Measurements from ENCODE around the gene BIRC2.

BIRC2 gene

GRCh38 chr11:102411142-102411541 is 64.1 kb downstream of the BIRC2 start:
- H3K36me3 ChIP-seq (ENCODE audit: insufficient read depth, low read length) = no peaks in the 10 kb centered on the region; the same call in 1 of the 2 replicates
- no peaks in the 10 kb centered on the region for H3K9me3 ChIP-seq (ENCODE audit: control insufficient read depth, insufficient read depth, low read length)
- no peaks in the 10 kb centered on the region for H3K4me1 ChIP-seq (ENCODE audit: insufficient read depth, low read length)
- no peak overlapping the region for H3K9ac ChIP-seq (ENCODE audit: low read depth, low read length)

DNA sequence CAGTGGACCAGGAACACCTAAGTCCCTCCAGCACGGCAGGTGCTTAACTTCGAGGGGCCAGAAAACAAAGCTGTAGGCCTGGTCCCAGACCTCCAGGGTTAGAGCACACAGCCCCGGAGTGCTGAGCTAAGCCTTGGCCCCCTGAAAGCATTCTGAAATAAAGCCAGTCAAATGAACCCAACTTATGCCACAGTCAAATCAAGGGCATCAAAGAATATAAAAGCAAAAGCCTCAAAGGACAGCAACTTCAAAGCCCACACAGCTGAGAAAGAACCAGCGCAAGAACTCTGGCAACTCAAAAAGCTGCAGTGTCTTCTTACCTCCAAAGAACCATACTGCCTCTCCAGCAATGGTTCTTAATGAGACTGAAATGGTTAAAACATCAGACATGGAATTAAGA is 66.5 kb downstream of the BIRC2 start:
- Histone ChIP-seq H3K4me1 (ENCODE audit: insufficient read depth, low read length) (no peaks in the 10 kb centered on the region), H3K9ac (ENCODE audit: low read depth, low read length) (no peak overlapping the region), H3K36me3 (ENCODE audit: insufficient read depth, low read length) (no peaks in the 10 kb centered on the region; the same call in 1 of the 2 replicates), H3K9me3 (ENCODE audit: control insufficient read depth, insufficient read depth, low read length) (0 out of 2 replicates have a peak, but pooled peaks cover 5% of the 10 kb centered on the region)

DNA sequence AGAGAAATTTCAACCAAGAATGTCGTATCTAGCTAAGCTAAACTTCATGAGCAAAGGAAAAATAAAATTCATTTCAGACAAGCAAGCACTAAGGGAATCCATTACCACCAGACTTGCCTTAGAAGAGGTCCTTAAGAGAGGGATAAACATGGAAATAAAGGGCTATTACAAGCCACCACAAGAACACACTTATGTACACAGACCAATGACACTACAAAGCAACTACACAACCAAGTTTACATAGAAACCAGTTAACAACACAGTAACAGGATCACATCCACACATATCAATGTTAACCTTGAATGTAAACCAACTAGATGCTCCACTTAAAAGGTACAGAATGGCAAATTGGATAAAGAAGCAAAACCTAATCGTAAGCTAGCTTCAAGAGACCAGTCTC is 67.5 kb downstream of the BIRC2 start:
- Histone ChIP-seq H3K9ac (ENCODE audit: low read depth, low read length) (no peak overlapping the region), H3K9me3 (ENCODE audit: control insufficient read depth, insufficient read depth, low read length) (0 out of 2 replicates have a peak, but pooled peaks cover 5% of the 10 kb centered on the region), H3K36me3 (ENCODE audit: insufficient read depth, low read length) (no peaks in the 10 kb centered on the region; the same call in 1 of the 2 replicates), H3K4me1 (ENCODE audit: insufficient read depth, low read length) (no peaks in the 10 kb centered on the region)

DNA sequence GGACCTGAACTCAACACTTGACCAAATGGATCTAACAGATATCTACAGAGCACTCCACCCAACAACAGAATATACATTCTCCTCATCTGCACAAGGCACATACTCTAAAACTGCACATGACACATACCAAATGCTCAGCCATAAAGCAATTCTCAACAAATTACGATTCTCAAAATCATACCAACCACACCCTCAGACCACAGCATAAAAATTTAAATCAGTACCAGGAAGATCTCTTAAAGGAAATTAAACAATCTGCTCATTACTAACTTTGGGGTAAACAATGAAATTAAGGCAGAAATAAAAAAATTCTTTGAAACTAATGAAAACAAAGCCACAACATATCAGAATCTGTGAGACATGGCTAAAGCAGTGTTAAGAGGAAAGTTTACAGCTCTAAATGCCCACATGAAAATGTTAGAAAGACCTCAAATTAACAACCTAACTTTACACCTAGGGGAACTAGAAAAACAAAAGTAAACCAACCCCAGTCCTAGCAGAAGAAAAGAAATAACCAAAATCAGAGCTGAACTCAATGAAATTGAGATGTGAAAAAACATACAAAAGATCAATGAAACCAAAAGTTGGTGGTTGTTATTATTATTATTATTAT is 68.4 kb downstream of the BIRC2 start:
- H3K36me3 ChIP-seq (ENCODE audit: insufficient read depth, low read length) = no peaks in the 10 kb centered on the region; the same call in 1 of the 2 replicates
- H3K9me3 ChIP-seq (ENCODE audit: control insufficient read depth, insufficient read depth, low read length) = 0 out of 2 replicates have a peak, but pooled peaks cover 5% of the 10 kb centered on the region
- H3K4me1 ChIP-seq (ENCODE audit: insufficient read depth, low read length) = no peaks in the 10 kb centered on the region
- no peak overlapping the region for H3K9ac ChIP-seq (ENCODE audit: low read depth, low read length)

- Histone ChIP-seq H3K4me1 (ENCODE audit: insufficient read depth, low read length) (no peaks in the 10 kb centered on the region), H3K9me3 (ENCODE audit: control insufficient read depth, insufficient read depth, low read length) (0 out of 2 replicates have a peak, but pooled peaks cover 5% of the 10 kb centered on the region), H3K36me3 (ENCODE audit: insufficient read depth, low read length) (no peaks in the 10 kb centered on the region; the same call in 1 of the 2 replicates), H3K9ac (ENCODE audit: low read depth, low read length) (no peak overlapping the region)
These were observed 70.0 kb downstream of the BIRC2 start for GRCh38 chr11:102416976-102417375.

GRCh38 chr11:102419181-102419580 is 72.2 kb downstream of the BIRC2 start:
- Histone ChIP-seq H3K9ac (ENCODE audit: low read depth, low read length) (no peak overlapping the region), H3K36me3 (ENCODE audit: insufficient read depth, low read length) (no peaks in the 10 kb centered on the region; the same call in 1 of the 2 replicates), H3K4me1 (ENCODE audit: insufficient read depth, low read length) (no peaks in the 10 kb centered on the region), H3K9me3 (ENCODE audit: control insufficient read depth, insufficient read depth, low read length) (0 out of 2 replicates have a peak, but pooled peaks cover 5% of the 10 kb centered on the region)

DNA sequence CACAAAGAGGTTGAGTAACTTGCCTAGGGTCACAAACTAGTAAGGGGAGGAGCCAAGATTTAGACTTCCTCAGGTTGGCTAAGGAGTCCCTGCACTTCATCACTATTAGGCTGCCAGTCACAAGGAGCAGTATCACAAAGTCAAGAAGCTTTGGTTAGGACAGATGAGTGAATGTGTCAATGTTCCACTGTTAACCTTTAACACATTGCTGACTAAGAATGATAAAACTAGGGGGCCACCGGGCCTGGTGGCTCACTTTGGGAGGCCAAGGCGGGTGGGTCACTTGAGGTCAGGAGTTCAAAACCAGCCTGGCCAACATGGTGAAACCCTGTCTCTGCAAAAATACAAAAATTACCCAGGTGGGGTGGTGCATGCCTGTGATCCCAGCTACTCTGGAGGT is 73.5 kb downstream of the BIRC2 start:
- H3K9me3 ChIP-seq (ENCODE audit: control insufficient read depth, insufficient read depth, low read length) = 0 out of 2 replicates have a peak, but pooled peaks cover 5% of the 10 kb centered on the region
- no peaks in the 10 kb centered on the region for H3K36me3 ChIP-seq (ENCODE audit: insufficient read depth, low read length)
- H3K9ac ChIP-seq (ENCODE audit: low read depth, low read length) = no peak overlapping the region
- H3K4me1 ChIP-seq (ENCODE audit: insufficient read depth, low read length) = no peaks in the 10 kb centered on the region

DNA sequence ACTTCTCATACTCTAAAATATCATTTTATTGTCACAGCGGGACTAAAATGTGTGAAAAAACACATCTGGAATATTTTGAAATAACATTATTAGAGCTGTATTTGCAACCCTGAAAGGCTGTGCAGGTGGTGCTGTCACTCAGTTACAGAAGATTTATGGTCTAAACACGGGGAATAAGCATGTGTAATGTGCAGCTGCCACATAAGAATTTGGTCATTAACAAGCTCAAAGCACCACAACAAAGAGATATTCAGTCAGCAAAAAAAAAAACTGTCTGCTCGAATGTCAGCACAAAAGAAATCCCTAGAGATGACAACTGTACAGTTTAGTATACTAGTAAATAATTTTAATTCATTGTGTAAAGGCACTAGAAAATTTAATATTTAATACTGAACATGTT is 74.2 kb downstream of the BIRC2 start:
- Histone ChIP-seq H3K4me1 (ENCODE audit: insufficient read depth, low read length) (no peaks in the 10 kb centered on the region), H3K9ac (ENCODE audit: low read depth, low read length) (no peak overlapping the region), H3K36me3 (ENCODE audit: insufficient read depth, low read length) (no peaks in the 10 kb centered on the region)

DNA sequence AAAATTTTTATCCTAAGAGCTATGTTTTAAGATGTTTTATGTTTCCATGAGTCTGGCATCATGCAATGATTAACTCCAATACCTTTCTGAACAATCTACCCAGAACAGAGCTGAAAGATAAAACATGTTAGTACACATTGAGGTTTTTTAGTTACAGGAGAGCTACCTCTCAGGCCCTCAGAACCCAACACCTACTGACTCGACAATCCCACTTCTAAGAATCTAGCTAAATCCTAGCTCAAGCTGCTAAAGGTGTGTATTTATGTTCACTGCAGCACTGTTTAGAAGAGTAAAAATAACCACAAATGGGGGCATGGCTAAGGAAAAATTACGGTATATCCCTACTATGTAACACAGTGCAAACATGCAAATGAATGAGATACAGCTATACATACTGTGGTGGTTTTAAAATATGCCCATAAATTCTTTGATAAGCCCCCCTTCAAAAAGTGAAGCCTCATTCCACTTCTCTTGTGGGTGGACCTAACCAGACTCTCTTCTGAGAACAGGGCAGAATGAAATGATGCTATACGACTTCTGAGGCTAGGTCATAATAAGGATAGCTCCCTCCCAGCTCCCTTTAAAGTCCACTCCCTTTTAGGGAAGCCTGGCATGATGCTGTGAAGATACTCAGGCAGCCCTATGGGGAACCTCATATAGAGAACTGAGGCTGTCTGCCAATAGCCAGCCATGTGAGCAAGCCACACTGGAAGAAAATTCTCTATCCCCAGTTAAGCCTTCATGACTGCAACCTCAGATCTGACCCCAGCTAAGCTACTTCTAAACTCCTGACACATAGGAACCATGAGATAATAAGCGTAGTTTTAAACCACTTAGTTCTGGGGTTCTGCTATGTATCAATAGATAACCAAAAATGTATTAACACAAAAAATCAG is 76.1 kb downstream of the BIRC2 start:
- Histone ChIP-seq H3K9me3 (ENCODE audit: control insufficient read depth, insufficient read depth, low read length) (0 out of 2 replicates have a peak, but pooled peaks cover 3% of the 10 kb centered on the region), H3K9ac (ENCODE audit: low read depth, low read length) (no peak overlapping the region), H3K36me3 (ENCODE audit: insufficient read depth, low read length) (no peaks in the 10 kb centered on the region), H3K4me1 (ENCODE audit: insufficient read depth, low read length) (no peaks in the 10 kb centered on the region)

More for the DNA sequence above, 74.2 kb downstream of the BIRC2 start:
- H3K9me3 ChIP-seq (ENCODE audit: control insufficient read depth, insufficient read depth, low read length) = 0 out of 2 replicates have a peak, but pooled peaks cover 5% of the 10 kb centered on the region

DNA sequence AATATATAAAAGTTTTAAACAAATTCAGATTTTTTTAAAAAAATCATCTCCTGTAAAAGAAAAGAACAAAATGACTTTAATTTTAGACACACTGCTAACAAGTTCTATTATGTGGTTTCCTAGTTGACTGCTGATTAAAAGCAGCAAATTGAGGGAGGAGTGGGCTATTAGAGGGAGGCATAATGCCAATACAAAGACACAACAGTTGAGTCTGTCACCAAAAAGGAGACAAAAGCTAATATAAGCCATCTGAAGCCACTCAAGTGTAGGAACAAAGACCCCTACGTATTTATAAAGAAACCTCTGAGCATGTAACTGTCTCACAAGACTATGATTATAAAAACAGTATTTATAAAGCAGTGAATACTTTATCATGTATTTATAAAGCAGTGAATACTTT is 76.9 kb downstream of the BIRC2 start:
- Histone ChIP-seq H3K9me3 (ENCODE audit: control insufficient read depth, insufficient read depth, low read length) (no peaks in the 10 kb centered on the region), H3K4me1 (ENCODE audit: insufficient read depth, low read length) (no peaks in the 10 kb centered on the region), H3K36me3 (ENCODE audit: insufficient read depth, low read length) (0 out of 2 replicates have a peak, but pooled peaks cover under 1% of the 10 kb centered on the region), H3K9ac (ENCODE audit: low read depth, low read length) (no peak overlapping the region)

- H3K9me3 ChIP-seq (ENCODE audit: control insufficient read depth, insufficient read depth, low read length) = no peaks in the 10 kb centered on the region
- no peak overlapping the region for H3K9ac ChIP-seq (ENCODE audit: low read depth, low read length)
- 0 out of 2 replicates have a peak, but pooled peaks cover 4% of the 10 kb centered on the region for H3K36me3 ChIP-seq (ENCODE audit: insufficient read depth, low read length)
- H3K4me1 ChIP-seq (ENCODE audit: insufficient read depth, low read length) = no peaks in the 10 kb centered on the region
These were observed 79.0 kb downstream of the BIRC2 start for GRCh38 chr11:102426000-102426399.

- H3K36me3 ChIP-seq (ENCODE audit: insufficient read depth, low read length) = 0 out of 2 replicates have a peak, but pooled peaks cover 4% of the 10 kb centered on the region
- no peaks in the 10 kb centered on the region for H3K4me1 ChIP-seq (ENCODE audit: insufficient read depth, low read length)
- no peak overlapping the region for H3K9ac ChIP-seq (ENCODE audit: low read depth, low read length)
- H3K9me3 ChIP-seq (ENCODE audit: control insufficient read depth, insufficient read depth, low read length) = peaks cover 2% of the 10 kb centered on the region; the same call in 1 of the 2 replicates
These were observed 79.6 kb downstream of the BIRC2 start for GRCh38 chr11:102426570-102426969.

GRCh38 chr11:102427068-102427467 is 80.1 kb downstream of the BIRC2 start:
- Histone ChIP-seq H3K36me3 (ENCODE audit: insufficient read depth, low read length) (0 out of 2 replicates have a peak, but pooled peaks cover 4% of the 10 kb centered on the region), H3K9ac (ENCODE audit: low read depth, low read length) (no peak overlapping the region), H3K9me3 (ENCODE audit: control insufficient read depth, insufficient read depth, low read length) (peaks cover 4% of the 10 kb centered on the region; the same call in 1 of the 2 replicates), H3K4me1 (ENCODE audit: insufficient read depth, low read length) (no peaks in the 10 kb centered on the region)

Measured in ES-I3 (cell line).